Cerebellar nuclear complex (tissue), 1 donor: ENCODE data around the gene CENPU.

Source experiments
- DNase-seq, 2 experiments: peaks; one replicate each; lab custom pipeline; 2025; lab: John Stamatoyannopoulos, UW

The CENPU gene

GRCh38 chr4:184705692-184706091 is 28.2 kb downstream of the CENPU start:
- DNase-seq = no peak

DNA sequence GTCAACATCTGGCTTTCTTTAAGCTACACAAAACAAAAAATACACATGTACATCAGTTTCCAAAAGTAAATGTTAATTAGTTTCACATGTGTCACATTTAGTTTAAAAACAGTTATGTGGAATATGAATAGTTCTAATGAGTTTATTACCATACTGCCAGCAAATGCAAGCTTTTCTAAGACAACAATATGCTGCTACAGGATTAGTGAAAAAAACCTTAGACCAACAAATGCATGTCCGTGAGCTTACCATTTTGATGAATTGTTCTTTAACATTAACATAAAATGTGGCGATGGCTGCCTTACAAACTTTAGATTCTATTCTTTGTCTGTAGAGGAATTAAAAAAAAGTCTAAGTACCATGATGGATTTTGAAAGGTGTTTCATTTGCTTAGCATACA is 31.8 kb downstream of the CENPU start:
- no peak for DNase-seq

- DNase-seq = no peak
Measured at GRCh38 chr4:184699941-184700340, 34.0 kb downstream of the CENPU start.

DNA sequence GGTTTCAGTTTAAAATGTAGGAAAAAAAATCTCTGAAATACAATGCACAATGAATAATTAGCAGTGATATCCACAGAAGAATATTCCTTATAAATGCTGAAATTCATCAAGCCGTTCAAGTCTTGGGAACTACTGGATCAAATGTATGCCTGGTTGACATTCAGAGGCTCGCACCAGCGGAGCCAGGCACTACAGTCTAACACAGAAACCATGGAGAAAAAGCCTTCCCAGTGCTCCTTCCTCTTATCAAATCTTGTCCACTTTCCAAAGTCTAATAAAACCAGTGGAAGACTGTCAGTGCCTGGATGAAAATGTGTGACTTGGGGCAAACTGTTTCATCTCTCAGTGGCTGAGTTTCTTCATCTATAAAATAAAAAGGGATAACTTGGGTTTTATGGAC is 35.9 kb downstream of the CENPU start:
- DNase-seq = no peak

GRCh38 chr4:184695178-184695896 is 38.6 kb downstream of the CENPU start:
- DNase-seq = no peak

DNA sequence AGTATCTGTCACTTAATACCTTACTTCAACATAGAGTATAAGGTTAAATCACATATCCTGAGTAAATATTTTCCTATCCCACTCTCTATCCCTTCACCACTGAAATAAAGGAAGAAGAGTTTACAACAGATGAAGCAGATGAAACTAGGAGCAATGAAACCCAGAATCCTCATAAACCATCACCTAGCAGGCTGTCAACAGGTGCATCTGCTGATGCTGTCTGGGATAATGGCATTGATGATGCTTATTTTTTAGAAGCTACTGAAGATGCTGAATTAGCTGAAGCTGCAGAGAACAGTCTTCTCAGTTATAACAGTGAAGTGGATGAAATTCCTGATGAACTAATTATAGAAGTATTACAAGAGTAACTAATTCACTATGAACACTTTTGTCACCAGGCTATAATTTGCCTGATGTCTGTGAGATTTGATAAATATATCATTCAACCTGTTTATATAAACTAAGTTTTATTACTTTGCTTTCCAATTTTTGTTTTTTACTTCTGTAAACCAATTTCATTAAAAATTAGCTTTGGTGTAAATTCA is 39.4 kb downstream of the CENPU start:
- DNase-seq = no peak

GRCh38 chr4:184693056-184693455 is 40.8 kb downstream of the CENPU start:
- no peak for DNase-seq

DNA sequence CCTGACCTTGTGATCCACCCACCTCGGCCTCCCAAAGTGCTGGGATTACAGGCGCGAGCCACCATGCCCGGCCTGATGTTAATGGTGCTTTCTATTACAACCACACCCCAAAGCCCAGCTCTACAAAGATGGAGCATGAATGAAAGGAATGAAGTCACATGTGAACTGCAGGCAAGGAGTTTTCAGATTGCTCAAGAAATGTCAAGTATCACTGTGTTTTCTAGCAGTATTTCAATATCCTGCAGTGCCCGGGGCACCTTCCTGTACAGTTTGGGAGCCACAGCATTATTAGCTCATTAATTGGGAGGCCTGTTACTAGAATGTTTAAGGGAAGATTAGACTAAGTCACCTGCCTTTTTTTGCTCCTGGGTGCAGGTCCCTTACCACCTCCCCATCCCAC is 44.2 kb downstream of the CENPU start:
- no peak for DNase-seq

GRCh38 chr4:184688447-184688846 is 45.4 kb downstream of the CENPU start:
- no peak for DNase-seq

- DNase-seq = no peak
Measured at GRCh38 chr4:184688005-184688404, 45.9 kb downstream of the CENPU start.

GRCh38 chr4:184684491-184685189 is 49.3 kb downstream of the CENPU start:
- DNase-seq = no peak

- no peak for DNase-seq
Measured at GRCh38 chr4:184681916-184682315, 52.0 kb downstream of the CENPU start.

DNA sequence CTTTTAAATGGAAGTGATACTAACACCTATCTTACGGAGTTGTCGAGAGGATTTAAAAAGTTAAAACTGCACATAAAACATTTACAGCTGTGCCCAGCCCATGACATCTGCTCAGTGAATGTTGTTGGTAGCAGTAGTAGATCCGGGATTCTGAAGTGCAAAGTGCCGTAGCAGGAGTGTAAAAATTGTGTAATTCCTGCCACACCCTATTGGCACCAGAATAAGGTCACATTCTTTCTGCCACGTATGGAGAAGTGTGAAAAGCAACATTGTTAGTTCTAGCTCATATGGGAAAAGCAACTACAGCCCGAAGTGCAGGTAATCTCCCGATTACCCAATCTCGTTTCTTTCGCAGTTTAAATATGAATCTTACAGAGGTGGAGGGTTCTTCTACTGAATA is 53.2 kb downstream of the CENPU start:
- no peak for DNase-seq

- no peak for DNase-seq
Measured at GRCh38 chr4:184675821-184676492, 57.9 kb downstream of the CENPU start.

DNA sequence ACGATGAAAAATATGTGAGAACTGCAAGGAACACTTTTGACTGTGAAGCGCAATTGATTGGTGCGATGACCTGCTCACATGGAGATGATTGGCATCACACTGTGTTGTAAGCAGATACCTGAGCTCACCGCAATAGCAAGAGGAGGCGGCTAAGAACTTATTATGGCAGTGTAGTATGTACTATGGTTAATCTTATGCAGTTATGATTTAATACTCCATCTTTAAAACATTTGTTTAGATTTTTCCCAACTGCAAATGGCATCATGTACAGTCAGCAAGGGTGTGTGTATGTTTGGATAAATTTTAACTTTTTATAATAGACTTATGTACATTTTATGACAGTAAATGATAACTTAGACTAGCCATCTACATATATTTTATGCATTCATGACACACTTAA is 58.9 kb downstream of the CENPU start:
- no peak for DNase-seq

GRCh38 chr4:184674011-184674410 is 59.9 kb downstream of the CENPU start:
- DNase-seq = no peak

DNA sequence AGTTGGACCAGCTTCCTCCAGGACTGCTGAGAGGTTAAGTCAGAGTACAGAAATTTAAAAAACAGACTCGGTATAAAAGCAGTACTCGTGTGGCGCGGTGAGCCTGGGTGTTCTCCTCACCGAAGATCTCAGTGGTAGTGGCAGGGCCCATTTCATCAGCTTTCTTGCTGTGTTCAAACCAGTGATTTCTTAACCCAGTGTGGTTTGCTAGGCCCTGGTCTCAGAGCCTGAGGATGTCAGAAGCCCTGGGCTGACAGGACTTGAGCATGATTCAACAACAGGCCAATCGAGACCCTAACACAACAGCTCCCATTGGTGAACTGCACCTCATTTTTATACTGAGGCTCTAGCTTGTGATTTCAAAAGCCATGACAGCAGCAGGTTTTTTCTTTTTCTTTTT is 61.2 kb downstream of the CENPU start:
- DNase-seq = no peak

DNA sequence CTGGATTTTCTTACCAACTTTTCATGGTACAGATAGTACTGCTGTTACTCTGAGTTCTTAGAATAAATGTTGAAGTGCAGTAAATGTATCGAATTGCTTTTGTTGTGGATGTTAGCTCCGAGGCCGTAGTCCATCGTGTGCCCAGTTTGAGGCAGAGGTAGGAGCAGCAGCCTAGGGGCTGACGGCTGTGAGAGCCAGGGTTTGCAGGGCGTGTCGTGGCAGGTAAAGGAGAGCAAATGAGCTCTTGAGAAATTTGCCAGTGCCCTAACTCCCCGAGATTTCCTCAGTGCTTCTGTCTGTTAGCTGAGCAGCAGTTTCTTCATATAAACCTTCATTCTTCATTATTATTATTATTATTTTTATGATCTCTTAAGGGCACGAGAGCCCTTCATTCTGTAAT is 62.8 kb downstream of the CENPU start:
- DNase-seq = no peak

- DNase-seq = no peak
Measured at GRCh38 chr4:184669251-184669650, 64.6 kb downstream of the CENPU start.

DNA sequence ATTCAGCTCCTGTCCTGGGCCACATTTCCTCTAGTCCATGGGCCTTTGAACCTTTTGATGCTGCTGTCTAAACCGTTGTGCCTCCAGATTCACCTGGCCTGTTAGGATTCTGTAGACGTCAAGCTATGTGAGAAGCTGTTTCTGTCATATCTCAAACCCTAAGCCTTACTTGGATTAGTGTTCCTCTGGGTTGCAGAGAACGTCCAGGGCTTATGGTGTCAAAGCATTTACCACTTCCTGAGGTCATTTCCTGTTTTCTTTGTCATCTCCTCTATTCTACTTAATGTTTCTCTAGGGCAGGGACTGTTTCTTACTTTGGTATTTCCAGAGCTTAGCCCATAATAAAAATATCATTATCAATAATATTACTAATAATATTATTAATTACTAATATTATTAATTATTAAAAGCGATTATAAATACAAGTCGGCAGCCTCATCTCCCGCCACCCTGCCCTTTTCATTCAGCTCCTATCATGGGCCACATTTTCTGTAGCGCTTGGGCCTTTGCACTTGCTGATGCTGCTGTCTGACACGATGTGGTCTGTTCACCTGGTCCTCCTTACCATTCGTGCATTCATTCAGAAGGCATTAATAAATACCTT is 65.3 kb downstream of the CENPU start:
- no peak for DNase-seq

- no peak for DNase-seq
Measured at GRCh38 chr4:184668096-184668495, 65.8 kb downstream of the CENPU start.

- no peak for DNase-seq
Measured at GRCh38 chr4:184666670-184667069, 67.2 kb downstream of the CENPU start.
